HFF-Myc (cell line): ENCODE measurements around the gene MYBPC2.

Experiments used
- DNase-seq: peaks from one replicate; pipeline ENCODE4 v3.0.0-alpha.2; 2011; ENCODE audit warnings: low read depth; ENCODE audit errors: extremely low read depth
- H3K4me3 ChIP-seq: replicated peaks from 2 replicates; pipeline ENCODE4 v1.5.1; 2011; ENCODE audit warnings: low read depth, mild to moderate bottlenecking, control low read depth, low read length
- TF ChIP-seq, protein P1 (sequence below): IDR thresholded peaks from 2 replicates; pipeline ENCODE4 v1.5.1; 2012; ENCODE audit warnings: mild to moderate bottlenecking, low read depth, low read length, control low read depth; ENCODE audit errors: missing control alignments

Gene MYBPC2

DNA sequence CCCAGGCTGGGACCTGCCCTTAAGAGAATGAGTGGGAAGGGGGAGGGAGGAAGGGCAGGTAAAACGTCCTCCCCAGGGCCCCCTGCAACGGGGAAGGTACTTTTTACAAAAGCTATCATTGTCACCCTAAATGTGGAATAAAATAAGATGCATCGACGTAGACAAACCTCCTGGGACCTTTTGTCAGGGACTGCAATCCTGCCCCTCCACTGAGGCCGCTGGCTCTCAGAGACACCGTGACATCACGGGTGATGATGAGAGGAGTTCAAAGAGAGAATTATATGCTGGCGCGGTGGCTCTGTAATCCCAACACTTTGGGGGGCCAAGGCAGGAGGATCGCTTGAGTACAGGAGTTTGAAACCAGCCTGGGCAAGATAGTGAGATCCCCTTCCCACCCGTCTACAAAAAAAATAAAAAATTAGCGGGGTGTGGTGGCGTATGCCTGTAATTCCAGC, 1.8 kb upstream of the MYBPC2 start:
- DNase-seq: no peak
- TF ChIP-seq, protein P1, sequence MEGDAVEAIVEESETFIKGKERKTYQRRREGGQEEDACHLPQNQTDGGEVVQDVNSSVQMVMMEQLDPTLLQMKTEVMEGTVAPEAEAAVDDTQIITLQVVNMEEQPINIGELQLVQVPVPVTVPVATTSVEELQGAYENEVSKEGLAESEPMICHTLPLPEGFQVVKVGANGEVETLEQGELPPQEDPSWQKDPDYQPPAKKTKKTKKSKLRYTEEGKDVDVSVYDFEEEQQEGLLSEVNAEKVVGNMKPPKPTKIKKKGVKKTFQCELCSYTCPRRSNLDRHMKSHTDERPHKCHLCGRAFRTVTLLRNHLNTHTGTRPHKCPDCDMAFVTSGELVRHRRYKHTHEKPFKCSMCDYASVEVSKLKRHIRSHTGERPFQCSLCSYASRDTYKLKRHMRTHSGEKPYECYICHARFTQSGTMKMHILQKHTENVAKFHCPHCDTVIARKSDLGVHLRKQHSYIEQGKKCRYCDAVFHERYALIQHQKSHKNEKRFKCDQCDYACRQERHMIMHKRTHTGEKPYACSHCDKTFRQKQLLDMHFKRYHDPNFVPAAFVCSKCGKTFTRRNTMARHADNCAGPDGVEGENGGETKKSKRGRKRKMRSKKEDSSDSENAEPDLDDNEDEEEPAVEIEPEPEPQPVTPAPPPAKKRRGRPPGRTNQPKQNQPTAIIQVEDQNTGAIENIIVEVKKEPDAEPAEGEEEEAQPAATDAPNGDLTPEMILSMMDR: no peak
- no peak overlapping the region for H3K4me3 ChIP-seq

- no peak for DNase-seq
- TF ChIP-seq, protein P1: no peak
- peak overlapping the region; percentile 38 for H3K4me3 ChIP-seq
Observed at GRCh38 chr19:50431343-50432220, 1.1 kb upstream of the MYBPC2 start.

DNA sequence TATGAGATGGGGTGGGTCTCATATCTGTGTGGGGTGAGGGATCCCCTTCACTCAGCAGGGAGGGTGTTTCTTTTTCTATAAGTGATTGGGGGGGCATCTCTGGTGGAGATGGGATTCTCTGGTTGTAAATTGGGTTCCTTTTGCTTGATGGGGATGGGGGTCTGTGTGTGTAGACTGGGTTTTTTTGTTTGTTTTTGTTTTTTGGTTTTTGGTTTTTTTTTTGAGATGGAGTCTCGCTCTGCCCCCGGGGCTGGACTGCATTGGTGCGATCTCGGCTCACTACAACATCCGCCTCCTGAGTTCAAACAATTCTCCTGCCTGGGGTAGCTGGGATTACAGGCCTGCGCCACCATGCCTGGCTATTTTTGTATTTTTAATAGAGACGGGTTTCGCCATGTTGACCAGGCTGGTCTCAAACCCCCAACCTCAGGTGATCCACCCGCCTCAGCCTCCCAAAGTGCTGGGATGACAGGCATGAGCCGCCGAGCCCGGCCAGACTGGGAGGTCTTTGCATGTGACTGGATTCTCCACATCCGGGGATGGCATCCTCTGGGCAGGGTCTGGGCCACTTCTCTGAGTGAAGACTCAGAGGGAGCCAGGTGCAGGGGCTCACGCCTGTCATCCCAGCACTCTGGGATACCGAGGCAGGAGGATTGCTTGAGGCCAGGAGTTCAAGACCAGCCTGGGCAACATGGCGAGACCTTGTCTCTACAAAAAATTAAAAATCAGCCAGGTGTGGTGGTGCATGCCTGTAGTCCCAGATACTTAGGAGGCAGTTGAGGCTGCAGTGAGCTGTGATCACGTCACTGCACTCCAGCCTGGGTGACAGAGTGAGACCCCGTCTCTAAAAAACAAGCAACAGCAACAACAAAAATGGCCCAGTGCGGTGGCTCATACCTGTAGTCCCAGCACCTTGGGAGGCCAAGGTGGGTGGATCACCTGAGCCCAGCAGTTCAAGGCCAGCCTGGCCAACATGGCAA, 799 bp downstream of the MYBPC2 start:
- TF ChIP-seq, protein P1: no peak
- no peak for DNase-seq
- H3K4me3 ChIP-seq: no peak overlapping the region

DNA sequence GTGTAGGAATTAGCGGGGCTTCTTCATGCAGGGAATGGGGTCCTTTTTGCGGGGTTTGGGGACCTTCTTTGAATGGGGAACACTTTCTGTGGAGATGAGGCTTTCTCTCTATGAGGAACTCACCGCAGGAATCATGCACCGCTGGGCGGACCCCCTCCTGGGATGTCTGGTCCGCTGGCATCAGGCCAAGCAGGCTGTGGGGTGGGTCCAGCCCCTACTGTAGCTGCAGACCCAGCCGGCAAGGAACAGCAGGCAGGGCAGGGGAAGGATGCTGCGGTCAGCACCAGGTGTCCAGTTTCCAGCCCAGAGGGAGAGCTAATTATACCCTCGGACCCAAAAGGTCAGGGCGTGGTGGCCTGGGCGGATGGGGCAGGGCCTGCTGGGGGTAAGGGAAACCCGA, 1.8 kb downstream of the MYBPC2 start:
- no peak overlapping the region for H3K4me3 ChIP-seq
- TF ChIP-seq, protein P1: no peak
- no peak for DNase-seq

DNA sequence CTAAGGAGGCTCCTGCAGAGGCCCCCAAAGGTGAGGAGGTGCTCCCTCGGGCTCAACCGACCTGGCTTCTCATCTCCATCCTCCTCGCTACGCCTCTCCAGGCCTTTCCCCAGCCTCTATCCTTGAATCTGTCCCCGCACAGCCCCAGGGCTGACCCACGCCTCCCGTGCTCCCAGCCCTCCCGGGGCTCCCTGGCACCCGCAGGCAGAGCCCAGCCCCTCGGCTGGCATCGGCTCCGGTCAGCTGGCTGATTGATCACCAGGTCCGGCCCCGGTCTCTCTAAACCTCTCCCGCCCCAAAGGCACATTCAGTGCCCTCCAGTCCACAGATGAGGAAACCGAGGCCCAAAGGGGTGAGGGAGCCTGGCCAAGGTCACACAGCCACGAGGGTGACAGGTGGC, 2.5 kb downstream of the MYBPC2 start:
- no peak overlapping the region for H3K4me3 ChIP-seq
- no peak for DNase-seq
- TF ChIP-seq, protein P1: no peak

- TF ChIP-seq, protein P1: no peak
- no peak overlapping the region for H3K4me3 ChIP-seq
- no peak for DNase-seq
Observed at GRCh38 chr19:50435627-50436026, 2.9 kb downstream of the MYBPC2 start.
